Measurements from ENCODE around the gene COL10A1.

COL10A1 gene

GRCh38 chr6:116152620-116153019 is 26.7 kb upstream of the COL10A1 start:
- TF ChIP-seq TAF1 (IDR thresholded peaks at IDR 0.05; ENCODE audit: borderline replicate concordance, insufficient read depth, low read length) (no peak), FOXP2 (optimal IDR thresholded peaks at IDR 0.05; ENCODE audit: borderline replicate concordance, extremely low read depth, extremely low read length, insufficient read depth) (no peak), REST (IDR thresholded peaks at IDR 0.05; ENCODE audit: insufficient read depth in 1 of 2, low read depth in 2 of 2, low read length in 2 of 2) (no peak), SIN3A (IDR thresholded peaks at IDR 0.05; ENCODE audit: borderline replicate concordance, insufficient read depth, low read length) (no peak), POLR2AphosphoS5 (IDR thresholded peaks at IDR 0.05; ENCODE audit: low read depth, low read length) (no peak)

- TF ChIP-seq FOXP2 (optimal IDR thresholded peaks at IDR 0.05; ENCODE audit: borderline replicate concordance, extremely low read depth, extremely low read length, insufficient read depth) (no peak), REST (IDR thresholded peaks at IDR 0.05; ENCODE audit: insufficient read depth in 1 of 2, low read depth in 2 of 2, low read length in 2 of 2) (no peak), POLR2AphosphoS5 (IDR thresholded peaks at IDR 0.05; ENCODE audit: low read depth, low read length) (no peak), TAF1 (IDR thresholded peaks at IDR 0.05; ENCODE audit: borderline replicate concordance, insufficient read depth, low read length) (no peak), SIN3A (IDR thresholded peaks at IDR 0.05; ENCODE audit: borderline replicate concordance, insufficient read depth, low read length) (no peak)
These were observed 20.1 kb upstream of the COL10A1 start for GRCh38 chr6:116145803-116146675.

- no peak for TF ChIP-seq TAF1 (IDR thresholded peaks at IDR 0.05; ENCODE audit: borderline replicate concordance, insufficient read depth, low read length)
- no peak for TF ChIP-seq POLR2AphosphoS5 (IDR thresholded peaks at IDR 0.05; ENCODE audit: low read depth, low read length)
- no peak for TF ChIP-seq FOXP2 (optimal IDR thresholded peaks at IDR 0.05; ENCODE audit: borderline replicate concordance, extremely low read depth, extremely low read length, insufficient read depth)
- no peak for TF ChIP-seq REST (IDR thresholded peaks at IDR 0.05; ENCODE audit: insufficient read depth in 1 of 2, low read depth in 2 of 2, low read length in 2 of 2)
- TF ChIP-seq SIN3A (IDR thresholded peaks at IDR 0.05; ENCODE audit: borderline replicate concordance, insufficient read depth, low read length), result no peak
These were observed 18.7 kb upstream of the COL10A1 start for GRCh38 chr6:116144605-116145004.

GRCh38 chr6:116139917-116140316 is 14.0 kb upstream of the COL10A1 start:
- TF ChIP-seq SIN3A (IDR thresholded peaks at IDR 0.05; ENCODE audit: borderline replicate concordance, insufficient read depth, low read length), result no peak
- no peak for TF ChIP-seq FOXP2 (optimal IDR thresholded peaks at IDR 0.05; ENCODE audit: borderline replicate concordance, extremely low read depth, extremely low read length, insufficient read depth)
- no peak for TF ChIP-seq POLR2AphosphoS5 (IDR thresholded peaks at IDR 0.05; ENCODE audit: low read depth, low read length)
- TF ChIP-seq REST (IDR thresholded peaks at IDR 0.05; ENCODE audit: insufficient read depth in 1 of 2, low read depth in 2 of 2, low read length in 2 of 2), result no peak
- TF ChIP-seq TAF1 (IDR thresholded peaks at IDR 0.05; ENCODE audit: borderline replicate concordance, insufficient read depth, low read length), result no peak

All from PFSK-1 (cell line).